Activated CD4-positive, alpha-beta T cell treated with anti-CD3 and anti-CD28 coated beads, Interleukin-10, Interleukin-2, amounts not matched to agents 100 ng/mL and 50 ng/mL, durations not matched to agents 16 hours and 8 hours (primary cell): ENCODE data around the gene PDE6A.

Source experiments
- DNase-seq: peaks from one replicate; pipeline ENCODE4 v3.0.0-alpha.2; 2020

PDE6A gene

DNA sequence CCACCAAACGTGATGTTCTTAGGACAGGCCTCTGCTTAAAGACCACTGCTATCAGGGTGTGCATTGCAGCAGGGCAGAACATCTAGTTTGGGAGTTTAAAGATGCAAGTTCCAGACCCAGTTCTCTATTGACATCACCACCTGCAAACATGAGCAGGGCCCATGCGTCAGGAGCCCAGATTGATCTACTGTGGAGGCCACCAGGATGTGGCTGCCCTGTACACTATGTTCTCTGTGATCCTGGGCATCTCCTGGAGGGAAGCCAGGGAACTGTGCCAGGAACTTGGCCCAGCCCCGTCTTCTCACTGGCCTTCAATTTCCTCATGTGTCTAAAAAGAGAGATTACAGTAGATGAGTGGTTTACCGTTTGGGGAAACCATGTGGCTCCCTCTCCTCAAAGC is 87.1 kb downstream of the PDE6A start:
- DNase-seq = no peak

DNA sequence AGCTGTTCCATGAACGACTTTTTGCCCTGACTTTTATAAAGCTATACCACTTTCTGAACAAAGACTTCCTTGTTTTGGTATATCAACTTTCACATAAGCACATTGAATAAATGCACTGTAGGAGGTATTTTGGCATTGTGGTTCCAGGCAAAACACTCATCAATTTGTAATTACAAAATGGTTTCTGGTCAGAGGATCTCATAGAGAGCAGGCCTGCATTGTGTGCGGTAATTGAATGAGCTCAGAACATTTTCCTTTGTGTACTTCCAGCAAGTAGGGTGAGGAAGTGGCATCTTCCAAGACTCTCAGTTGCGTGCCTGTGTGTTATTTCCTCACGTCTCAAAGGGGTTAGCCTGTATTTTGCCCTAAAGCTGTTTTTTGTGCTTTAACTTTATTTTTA is 89.2 kb downstream of the PDE6A start:
- no peak for DNase-seq

DNA sequence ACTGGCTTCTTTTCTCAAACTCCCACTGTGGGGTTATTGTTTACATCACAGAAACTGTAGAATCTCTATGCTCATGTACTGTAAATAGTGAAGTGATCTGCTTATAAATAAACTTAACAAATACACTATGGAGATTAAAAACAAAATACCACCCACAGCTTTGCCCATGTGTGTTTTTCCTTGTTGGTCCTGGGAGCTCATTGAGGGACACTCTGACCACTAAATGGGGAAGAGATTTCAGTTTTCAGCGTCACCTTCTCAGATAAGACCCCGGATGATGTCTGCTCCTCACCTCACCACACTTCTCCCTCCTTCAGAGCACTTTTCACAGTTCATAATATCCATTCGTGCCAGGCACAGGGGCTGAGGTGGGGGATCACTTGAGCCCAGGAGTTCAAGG is 89.7 kb downstream of the PDE6A start:
- no peak for DNase-seq

DNA sequence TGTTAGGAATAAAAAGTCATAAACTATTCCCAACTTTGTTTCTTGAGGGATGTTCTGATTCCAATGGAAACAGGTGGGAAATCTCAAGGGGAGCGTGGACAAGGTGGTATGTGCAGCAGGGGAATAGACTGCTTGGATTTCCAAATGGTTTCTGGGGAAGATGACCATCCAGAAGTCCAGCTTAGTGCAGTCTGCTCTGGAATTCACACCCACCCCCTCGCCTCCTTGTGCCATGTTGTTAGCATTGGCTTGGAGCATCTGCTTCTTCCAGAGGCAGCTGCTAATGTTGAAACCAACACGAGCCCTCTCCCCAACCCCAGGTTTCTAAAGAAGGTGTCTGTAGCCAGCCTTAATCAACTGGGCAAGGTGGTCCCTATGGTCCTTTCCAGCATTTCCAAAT is 90.9 kb downstream of the PDE6A start:
- no peak for DNase-seq

DNA sequence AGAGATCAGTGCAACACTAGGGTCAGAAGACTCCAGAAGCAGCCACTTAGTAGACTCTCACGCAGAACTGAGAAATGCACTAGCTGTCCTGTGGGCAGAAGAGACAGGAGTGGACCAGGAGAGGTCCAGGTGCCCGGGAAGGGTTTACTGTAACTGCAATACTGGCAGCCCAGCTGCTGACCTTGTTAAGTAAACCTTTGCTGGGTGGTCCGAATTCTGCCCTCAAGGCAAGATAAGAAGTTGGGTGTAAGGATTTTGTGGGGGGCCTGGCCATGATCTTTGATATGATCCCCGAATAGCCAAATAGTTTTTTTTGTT is 91.3 kb downstream of the PDE6A start:
- DNase-seq = no peak

DNA sequence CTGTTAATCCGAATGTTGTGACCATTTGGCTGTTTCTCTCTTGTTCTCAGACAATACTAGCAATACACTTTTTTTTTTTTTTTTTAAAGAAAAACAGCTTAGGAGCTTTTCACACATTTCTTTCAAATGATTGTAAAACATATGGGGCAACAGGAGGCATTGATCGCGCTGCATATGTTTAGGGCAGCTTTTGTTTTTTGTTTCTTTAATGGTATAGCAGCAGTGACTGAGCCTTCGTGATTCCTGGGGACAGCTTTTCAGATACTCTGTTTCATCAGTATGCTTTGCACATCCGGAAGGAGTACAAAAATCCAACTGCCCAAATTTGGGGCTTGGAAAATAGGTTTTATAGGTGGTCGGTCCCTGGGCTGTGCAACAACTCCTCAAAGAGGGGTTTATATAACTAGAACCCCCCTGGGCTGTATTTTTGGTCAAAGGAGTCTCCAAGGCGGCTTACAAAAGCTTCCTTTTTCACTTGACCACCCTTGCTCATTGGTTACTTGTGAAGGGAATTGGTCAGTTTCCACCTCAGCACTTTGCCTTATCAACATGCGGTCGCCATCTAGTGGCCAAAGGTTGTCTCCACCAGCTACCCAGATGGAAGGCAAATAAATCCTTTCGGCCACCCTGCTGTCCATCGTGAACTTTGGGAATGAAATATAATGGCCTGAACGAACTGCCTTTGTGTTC is 91.8 kb downstream of the PDE6A start:
- DNase-seq = peak; percentile 58

DNA sequence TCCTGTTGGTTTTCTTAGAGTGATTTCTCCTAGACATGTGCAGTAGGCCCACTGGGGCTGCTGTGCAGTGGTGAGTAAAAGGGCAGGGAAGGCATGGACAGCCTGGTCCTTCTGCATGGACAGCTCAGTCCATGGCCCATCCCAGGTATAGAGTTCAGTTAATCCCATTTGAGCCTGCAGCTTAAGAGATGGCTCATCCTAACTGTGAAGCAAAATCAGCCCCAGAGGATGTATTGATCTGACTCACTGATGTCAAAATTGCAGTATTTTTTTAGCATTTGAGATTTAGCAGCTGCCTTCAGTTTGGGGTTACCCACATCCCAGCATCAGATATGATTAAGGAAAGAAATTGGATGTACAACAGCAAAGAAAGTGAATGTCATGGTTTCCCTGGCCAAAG is 93.4 kb downstream of the PDE6A start:
- peak; percentile 23 for DNase-seq

DNA sequence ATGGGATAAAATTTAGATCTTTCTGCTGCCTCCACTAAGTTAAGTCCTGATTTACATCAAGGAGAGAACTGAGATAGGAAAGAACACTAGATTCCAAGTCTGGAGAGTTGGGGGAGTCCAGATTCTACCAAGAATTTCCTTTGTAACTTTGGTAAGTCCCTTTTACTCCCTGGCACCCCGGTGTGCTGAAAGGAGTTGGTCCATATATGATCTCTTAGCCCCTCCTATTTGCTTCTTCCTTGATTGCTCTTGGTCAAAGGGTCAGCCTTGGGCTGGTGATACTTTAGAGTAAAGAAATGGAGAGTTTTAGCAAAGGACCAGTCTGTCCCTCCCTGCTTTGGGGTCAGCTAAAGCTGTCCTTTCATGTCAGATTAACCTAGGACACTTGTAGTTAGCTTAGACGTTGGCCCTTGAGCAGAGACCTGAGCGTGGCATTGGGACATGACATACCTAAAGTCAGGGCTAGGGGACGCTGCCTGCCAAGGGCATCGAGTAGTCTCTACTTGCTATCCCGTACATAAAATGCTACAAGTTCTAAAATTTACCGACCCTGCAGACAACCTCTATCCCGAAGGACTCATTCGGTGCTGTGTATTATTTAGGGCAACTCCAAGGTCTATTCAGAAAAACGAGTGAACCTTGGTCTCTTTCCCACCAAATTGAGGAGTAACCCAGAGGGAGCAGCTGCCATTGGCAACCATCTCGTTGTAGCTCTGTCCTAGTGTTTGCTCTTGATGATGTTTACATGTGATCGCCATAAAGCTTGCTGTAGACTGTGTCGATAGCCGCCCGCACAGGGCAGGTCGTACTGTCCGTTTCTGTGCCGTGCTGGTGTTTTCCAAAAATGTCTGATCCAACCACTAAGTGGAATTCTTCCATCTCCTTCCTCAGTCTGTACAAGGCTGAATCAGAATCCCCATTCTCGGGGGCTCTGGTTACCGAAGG is 94.4 kb downstream of the PDE6A start:
- DNase-seq = no peak

DNA sequence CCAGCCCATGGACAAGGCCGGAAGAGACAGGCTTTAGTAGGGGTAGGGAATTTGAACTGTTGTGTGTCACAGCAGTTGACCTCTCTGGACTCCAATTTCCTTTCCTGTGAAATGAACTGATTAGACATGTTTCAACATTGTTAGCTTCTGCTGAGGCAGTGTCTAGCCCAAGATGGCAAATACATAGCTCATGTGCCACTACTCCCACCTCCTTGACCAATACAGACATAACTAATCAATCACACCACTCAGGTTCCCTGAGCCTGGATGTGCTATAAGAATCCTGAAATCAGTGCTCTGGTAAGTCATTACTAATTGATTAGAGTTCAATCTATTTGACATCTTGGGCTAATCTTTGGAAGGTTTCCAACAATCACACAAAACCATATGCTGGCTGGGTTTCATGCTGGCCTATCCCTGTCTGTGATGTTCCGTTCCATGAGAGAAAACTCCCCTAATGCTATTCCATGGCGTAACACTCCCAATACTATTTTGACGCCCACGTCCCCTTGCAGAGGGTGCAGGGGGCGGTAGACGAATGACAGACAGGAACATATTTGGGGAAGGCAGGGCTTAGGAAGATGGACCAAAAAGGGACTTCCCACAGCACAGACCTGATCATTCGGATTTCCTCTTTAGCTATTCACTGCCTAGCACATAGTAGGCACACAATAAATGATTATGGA is 95.2 kb downstream of the PDE6A start:
- no peak for DNase-seq

DNA sequence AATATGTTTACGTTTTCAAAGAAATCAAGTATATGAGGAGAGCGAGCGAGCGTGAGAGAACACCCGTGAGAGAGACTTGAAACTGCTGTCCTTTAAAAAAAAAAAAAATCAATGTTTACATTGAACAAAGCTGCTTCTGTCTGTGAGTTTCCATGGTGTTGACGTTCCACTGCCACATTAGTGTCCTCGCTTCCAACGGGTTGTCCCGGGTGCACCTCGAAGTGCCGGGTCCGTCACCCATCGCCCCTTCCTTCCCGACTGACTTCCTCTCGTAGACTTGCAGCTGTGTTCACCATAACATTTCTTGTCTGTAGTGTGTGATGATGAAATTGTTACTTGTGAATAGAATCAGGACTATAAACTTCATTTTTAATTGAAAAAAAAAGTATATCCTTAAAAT is 97.0 kb downstream of the PDE6A start:
- DNase-seq = no peak

DNA sequence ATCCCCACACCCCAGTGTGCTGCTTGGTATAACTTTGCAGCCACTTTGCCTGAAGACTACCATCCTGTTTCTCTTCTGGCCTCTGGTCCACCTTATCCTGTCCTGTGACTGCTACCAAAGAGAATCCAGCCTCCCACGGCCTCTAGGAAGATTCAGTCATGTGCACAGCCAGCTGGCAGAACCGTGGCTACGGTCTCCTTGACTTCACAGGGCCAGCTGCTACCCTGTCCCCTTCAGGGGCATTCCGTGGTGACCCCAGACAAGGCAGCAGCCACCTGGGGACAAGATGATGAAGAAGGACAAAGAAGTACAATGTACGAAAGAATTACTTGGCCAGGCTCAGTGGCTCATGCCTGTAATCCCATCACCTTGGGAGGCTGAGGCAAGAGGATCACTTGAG is 98.6 kb downstream of the PDE6A start:
- DNase-seq = no peak

DNA sequence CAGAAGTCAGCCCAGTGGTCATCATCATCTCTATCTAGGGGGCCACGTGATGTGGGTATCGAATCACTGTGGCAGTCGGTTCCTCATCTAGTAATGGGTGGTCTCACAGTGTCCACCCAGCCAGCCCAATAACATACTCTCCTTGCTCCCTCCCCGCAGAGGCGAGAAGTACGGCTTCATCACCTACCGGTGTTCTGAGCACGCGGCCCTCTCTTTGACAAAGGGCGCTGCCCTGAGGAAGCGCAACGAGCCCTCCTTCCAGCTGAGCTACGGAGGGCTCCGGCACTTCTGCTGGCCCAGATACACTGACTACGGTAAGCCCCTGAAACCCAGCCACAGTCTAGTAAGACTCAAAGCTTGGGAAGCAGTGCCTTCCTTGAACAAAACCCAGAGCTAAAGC is 99.0 kb downstream of the PDE6A start:
- DNase-seq = no peak

DNA sequence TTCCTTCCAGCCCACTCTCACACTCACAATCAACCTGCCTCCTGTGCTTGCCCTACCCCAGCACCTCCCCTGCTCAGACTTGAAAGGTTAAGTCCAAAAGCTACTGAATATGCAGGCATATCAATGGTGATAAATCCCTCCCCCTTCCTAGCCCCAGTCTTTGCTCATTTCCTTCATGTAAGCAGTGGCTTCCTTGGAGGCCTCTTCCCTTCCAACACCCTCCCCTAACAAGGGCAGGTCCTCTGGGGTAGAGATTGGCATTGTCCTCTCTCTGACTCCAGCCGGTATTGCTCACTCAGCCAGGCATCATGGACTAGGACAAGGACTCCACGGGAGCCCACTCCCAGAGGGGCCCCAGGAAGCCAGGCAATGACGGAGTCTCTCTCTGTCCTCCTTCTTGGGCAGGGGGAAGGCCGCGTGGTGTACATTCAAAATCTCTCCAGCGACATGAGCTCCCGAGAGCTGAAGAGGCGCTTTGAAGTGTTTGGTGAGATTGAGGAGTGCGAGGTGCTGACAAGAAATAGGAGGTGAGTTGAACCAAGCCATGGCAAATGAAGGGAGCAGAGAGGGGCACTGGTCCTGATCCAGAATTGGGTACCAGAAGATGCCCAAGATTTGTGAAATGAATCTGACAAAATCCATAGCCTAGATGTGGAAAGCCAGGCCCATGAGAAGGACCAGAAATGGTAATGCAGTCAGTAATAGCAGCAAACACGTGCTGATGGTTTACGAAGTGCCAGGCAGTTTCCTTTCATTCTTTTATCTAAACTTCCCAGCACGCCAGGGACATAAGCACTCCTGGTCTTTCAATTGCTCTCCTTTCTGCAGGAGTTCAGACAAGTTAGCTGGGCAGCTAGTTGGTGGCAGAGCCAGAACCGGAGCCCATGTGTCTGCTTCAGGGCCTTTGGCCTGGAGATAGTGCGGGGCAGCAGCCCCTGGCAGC is 102.5 kb downstream of the PDE6A start:
- DNase-seq = no peak

DNA sequence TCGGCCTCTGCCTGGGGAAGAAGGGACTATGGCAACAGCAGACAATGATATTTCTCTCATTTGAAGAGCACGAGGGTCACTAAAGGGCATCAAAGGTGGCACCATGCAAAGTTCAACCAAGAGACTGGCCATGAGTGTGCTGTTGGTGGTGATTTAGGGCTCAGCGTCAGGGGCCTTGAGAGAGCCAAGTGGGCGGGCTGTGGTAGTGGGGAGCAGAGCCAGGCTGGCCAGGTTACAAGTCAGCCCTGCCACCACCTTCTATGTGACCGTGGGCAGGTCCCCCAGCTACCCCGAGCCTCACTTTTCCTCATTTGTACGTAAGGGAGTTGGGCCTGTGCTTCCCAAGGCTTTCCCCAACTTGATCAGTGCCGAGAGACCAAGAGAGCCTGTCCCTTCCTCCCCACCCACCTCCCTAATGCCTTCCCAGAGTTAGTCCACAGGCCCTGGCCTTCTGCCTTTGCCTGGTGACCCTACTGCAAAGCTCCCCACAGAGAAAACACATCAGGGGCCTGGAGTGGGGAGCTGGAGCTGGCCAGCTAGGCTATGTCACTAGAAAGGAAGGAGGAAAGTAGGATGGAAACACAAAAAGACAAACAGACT is 104.3 kb downstream of the PDE6A start:
- no peak for DNase-seq

DNA sequence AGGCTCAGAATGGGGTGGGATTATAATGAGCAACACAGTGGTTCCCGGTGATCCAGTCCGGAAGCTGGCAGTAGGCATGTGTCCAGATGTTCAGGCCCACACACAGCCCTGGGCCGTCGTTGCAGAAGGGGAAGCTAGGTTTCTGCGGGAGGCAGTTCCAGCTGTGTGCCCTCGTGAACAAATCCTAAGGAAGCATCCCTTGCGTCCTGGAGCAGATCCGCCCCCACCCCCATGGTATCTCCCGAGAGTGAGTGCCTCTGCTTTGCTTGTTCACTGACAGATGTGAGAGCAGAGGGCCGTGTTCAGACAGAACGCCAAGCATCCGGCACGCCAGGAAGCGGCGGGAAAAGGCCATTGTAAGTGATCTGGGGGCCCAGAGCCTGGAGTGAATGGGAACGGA is 104.8 kb downstream of the PDE6A start:
- no peak for DNase-seq

DNA sequence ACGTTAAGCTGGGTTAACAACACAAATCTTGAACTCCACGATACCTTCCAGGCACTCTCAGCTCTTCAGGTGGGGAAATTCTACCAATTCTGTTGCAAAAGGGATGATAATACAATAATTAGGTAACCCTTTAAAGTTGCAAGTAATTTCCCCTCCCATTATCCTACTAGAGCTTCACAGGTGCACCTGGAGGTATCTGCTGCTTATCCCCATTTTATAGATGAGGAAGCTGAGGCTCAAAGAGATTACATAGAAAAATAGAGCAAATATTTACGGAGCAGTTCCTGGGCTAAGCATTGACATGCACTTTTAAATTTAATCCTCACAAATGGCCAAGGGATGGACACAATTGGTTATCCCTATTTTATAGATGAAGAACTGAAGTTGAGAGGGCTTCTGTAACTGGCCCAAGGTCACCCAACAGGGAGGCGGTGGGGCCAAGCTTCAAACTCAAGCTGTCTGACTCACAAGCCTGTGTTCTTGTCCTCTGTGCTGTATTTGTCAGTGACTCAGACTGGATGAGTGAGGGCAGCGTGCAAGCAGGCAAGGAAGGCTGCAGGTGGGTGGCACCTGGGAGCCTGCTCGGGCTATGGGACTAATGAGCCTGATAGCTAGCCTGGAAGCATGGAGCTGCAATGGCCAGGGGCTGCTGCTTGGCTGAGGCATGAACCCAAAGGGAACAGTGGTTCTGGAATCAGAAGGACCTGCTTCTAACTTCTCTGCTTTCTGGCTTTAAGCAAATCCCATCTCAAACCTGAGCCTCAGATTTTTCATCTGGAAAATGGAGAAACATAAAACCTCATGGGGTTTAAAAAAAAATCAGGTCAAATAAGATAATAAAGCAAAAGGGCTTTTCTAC is 105.5 kb downstream of the PDE6A start:
- no peak for DNase-seq

DNA sequence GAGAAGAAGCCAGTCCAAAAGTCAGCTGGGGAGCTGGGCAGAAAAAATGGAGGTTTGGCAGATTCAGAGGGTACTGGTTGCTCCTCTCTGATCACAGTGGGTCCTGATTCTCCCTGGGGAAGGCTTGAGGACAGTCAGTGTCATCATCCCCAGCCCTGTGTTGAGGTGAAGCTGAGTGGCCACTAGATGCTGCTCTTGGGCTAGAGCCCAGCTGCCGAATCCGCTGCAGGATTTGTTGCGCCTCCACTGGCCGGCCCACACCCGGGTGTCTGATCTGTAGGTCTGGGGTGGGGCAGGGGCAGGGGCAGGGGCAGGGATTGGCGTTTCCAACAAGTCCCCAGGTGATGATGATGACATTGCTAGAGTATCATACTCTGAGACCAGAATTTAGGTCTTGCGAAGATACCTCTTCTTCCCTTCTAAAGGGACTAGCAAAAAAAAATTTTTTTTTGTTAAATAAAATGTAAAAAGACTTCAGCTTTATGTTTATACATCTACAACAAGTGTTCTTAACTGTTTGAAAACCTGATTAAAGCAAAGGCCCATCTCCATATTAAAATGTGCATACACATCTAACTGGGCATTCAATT is 106.8 kb downstream of the PDE6A start:
- DNase-seq = peak; percentile 30

DNA sequence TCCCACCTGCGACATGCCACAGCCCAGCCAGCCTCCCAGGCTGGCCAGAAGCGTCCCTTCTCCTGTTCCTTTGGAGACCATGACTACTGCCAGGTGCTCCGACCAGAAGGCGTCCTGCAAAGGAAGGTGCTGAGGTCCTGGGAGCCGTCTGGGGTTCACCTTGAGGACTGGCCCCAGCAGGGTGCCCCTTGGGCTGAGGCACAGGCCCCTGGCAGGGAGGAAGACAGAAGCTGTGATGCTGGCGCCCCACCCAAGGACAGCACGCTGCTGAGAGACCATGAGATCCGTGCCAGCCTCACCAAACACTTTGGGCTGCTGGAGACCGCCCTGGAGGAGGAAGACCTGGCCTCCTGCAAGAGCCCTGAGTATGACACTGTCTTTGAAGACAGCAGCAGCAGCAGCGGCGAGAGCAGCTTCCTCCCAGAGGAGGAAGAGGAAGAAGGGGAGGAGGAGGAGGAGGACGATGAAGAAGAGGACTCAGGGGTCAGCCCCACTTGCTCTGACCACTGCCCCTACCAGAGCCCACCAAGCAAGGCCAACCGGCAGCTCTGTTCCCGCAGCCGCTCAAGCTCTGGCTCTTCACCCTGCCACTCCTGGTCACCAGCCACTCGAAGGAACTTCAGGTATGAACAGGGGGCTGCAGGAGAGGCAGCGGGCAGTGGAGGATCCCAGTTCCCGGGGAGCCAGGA is 108.0 kb downstream of the PDE6A start:
- no peak for DNase-seq

DNA sequence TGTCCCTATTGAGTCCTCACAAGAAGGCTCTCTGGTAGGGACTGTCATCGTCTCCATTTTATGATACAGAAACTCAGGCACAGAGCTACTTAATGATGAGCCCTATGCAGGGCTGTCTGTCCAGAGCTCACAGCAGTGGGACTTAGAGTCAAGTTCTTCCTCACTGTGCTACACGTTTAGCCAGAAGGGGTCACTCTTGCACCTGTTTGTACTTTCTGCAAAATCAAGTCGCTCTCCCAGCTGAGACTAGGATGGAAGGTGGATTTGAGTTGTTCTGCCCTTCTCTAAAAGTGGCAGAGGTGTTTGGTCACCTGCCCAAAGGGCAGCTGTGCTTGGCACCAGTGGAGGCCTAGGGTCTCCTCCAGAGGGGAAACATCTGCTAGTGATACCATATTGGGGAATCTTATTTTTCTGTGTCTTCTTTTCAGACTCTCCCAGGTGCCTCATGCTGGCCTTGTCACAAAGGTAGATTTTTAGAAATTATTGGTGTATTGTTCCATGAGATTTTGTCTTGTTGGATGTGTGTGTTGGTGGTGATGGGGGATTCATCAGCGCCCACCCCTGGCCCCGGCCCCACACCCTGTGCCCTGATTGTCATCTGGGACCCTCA is 110.2 kb downstream of the PDE6A start:
- DNase-seq = peak; percentile 66
